HT1080 (cell line): ENCODE data around the gene ASB3. TPM values are rescaled to one million over a fixed set of nuclear protein-coding genes. Genes with fewer than 3 reads are reported as not detected.
"Not testable (repeated sequence)": the region's sequence is repeated elsewhere in the genome, so short reads cannot be mapped to it uniquely, and the experiment has no call there.

ENCODE experiments used
- DNase-seq: peaks from one replicate; pipeline ENCODE4 v3.0.0-alpha.2; 2015; ENCODE audit warnings: low read depth
- total RNA-seq: library from RNA; depleted of rRNA; stranded (reverse); fragments of >200 nt; shearing (Covaris generic); gene quantifications from 2 replicates; pipeline ENCODE4 v1.2.3, GENCODE V29; 2014

Gene ASB3
- total RNA-seq, 1 experiment from 2014 or later, result 16.4 TPM

DNA sequence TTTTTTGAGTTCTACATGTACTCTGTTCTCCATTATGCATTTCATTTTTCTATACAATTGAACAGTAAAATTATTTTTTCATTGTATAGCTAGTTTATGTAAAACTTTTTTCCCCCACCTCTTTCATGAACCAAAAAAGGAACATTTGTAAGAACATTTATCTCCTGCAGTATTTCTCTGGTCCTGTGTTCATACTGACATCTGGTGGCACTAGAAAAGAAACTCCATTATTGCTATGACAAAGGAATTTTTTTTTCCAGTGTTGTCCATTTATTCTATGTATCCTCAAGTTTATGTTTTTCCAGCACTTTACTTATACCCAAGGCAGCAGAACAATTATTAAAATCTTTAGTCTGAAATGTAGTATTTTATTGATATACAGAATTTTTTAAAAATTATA lies 46.6 kb downstream of the ASB3 start:
- DNase-seq, result no peak

DNA sequence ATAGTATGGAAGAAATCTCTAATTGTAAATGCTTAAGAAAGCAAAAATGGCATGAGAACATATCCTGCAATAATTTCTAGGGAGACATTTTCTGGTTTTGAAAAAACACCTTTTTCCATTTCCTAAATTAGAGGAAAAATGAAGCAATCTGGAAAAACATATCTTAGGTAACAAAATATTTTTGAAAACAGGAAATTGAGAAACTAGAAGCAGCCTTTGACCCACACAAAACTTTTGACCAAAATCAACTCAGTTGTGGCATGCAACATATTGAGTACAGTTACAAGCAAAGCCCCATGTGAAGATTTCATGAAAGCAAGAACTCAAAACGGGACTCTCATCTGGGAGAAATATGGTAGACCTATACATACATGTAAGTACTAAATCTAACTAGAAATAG lies 47.7 kb downstream of the ASB3 start:
- DNase-seq, result no peak

DNA sequence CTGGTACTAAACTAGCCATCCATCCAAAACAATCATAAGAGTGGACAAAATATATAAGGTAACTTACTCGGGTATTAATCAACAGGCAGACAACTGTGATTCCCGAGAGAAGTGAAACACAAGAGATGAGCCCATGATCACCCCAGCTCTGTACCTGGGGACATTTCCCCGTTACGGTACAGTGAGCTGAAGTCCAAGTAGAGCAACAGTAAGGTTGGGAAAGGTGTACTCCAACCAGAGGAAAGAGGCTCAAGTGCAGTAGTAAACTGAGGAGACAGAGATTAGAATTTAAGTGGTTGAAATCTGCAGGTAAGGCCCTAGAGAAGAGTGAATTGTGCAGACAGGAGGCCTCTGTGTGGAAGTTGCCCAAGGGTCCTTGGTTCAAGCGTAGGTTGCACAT lies 49.7 kb downstream of the ASB3 start:
- no peak for DNase-seq

DNA sequence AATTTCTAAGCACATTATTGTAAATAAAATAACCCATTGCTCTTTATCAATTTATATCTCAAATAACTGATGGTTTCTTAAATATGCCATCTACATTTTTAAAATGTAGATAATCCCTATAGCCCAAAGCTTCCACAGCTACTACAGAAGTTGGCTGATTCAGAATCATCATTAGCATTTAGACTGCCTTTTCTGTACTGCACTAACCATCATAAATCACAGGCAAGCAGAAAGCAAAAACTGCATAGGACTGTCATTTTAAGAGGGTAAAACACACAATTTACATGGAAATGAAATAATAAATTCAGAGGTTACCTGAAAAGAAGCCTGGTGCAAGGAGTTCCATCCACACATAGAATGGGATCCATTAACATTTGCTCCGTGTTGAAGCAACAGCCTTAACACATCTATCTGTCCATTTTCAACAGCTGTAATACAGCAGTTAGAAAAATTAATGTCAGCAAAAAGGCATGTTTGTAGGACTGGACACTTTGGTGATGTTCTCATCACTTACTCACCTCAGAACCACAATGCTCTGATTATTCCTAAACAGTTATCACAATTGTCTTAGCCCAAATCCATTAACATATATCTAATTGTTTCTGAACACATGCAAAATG lies 57.5 kb downstream of the ASB3 start:
- DNase-seq, result no peak

DNA sequence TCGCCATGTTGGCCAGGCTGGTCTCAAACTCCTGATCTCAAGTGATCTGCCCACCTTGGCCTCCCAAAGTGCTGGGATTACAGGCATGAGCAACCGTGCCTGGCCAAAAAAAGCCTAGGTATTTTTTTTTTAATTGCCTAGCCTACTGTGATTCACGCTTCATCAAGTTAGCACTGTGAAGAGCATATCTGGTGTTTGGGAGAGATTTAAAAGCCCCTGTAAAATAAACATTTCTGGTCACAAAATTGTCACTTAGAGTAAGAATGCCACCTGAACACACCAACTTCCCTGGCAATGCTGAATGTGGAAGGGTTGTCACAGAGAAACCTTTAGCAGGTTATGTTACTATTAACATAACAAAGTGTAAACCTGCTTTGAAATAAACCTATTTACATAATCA lies 58.8 kb downstream of the ASB3 start:
- DNase-seq, result no peak

DNA sequence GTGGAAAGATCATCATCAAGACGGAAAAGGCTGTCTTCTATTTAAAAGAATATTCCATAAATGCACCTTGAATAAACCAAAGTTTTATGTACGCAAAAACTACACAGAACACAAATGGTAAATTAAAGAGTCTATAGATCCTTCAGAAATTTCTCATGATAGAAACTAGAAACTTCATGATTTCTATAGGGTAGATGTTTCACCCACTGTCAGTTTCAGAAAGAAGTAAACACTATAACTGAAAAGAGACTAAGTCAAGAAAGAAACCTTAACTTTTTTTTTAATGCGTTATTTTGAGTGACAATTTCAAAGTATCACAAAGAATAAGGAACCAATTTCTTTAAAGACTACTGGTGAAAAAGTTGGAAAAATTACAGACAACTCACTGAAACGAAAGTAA lies 61.1 kb downstream of the ASB3 start:
- no peak for DNase-seq

DNA sequence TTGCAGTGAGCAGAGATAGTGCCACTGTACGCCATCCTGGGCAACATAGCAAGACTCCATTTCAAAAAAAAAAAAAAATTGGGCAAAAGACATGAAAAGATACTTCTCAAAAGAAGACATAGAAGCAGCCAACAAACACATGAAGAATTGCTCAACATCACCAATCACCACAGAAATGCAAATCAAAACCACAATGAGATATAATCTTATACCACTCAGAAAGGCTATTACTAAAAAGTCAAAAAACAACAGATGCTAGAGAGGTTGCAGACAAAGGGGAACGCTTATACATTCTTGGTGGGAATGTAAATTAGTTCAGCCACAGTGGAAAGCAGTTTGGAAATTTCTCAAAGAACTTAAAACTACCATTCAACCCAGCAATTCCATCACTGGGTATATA lies 62.2 kb downstream of the ASB3 start:
- DNase-seq, result no peak

DNA sequence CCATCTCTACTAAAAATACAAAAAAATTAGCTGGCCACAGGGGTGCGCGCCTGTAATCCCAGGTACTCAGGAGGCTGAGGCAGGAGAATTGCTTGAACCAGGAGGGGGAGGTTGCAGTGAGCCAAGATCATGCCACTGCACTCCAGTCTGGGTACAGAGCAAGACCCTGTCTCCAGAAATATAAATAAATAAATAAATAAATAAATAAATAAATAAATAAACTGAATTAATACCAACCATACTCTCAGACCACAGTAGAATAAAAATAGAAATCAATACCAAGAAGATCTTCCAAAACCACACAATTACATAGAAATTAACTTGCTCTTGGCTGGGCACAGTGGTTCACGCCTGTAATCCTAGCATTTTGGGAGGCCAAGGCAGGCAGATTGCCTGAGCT lies 65.8 kb downstream of the ASB3 start:
- not testable (repeated sequence) for DNase-seq

DNA sequence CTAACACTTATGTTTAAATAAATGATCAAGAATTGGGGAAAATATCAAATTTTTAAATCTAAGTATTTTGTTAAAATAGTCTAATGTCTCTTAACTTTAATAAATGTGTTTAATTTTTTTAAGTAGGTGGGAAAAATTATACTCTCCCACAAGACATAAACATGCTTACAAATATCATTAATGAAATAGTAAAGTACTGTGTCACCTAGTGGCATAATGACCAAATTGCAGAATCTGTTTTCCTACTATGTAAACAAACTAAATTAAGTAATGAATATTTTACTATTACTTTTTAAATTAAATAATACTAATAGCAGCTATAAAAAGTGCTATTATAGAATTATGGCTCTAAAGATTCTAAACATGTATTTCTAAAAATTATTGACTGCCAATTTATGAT lies 71.2 kb downstream of the ASB3 start:
- DNase-seq, result no peak

DNA sequence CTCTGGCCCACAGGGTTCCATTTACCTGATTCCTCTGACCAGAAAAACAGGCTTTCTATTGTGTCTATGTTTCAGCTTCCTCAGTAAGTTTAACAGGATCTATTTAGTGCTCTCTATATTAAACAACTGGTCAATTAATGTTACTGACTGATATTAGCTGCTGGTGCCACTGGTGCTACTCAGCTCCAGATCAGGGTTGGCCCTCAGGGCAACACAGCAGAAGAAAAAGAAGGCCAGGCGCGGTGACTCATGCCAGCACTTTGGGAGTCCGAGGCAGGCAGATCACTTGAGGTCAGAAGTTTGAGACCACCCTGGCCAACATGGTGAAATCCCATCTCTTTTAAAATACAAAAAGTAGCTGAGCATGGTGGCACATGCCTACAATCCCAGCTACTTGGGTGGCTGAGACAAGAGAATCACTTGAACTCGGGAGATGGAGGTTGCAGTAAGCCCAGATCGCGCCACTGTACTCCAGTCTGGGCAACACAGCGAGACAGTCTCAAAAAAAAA lies 75.4 kb downstream of the ASB3 start:
- no peak for DNase-seq

DNA sequence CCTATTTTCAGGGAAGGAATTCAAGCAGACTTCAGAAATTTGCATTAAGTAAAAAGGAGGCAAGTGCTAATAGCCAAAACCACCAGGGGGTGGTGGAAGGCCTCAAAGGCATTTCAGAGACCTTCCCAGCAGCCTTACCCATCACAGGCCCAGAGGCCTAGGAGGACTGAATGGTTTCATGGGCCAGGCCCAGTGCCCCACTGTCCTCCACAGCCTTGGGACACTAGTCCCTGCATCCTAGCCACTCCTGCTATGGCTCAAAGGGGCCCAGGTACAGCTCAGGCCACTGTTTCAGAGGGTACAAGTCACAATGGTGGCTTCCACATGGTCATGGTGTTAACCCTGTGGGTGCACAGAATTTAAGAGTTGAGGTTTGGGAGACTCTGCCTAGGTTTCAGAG lies 77.8 kb downstream of the ASB3 start:
- no peak for DNase-seq

DNA sequence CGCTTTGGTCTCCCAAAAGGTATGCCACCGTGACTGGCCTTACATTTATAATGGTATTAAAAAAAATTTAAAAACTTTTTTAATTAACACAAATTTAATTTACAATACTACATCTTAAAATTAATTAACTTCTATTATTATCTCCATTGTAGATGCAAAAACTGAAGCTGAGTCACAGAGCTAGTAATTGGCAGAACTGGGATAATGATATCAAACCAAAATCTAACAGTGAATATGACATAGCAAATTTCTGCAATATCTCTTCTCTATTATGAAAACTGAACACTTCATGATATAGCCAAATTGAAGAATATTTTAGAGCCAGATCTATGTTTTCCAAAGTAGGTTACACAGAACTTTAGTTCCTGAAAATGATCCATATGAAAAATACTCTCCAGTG lies 85.5 kb downstream of the ASB3 start:
- no peak for DNase-seq

DNA sequence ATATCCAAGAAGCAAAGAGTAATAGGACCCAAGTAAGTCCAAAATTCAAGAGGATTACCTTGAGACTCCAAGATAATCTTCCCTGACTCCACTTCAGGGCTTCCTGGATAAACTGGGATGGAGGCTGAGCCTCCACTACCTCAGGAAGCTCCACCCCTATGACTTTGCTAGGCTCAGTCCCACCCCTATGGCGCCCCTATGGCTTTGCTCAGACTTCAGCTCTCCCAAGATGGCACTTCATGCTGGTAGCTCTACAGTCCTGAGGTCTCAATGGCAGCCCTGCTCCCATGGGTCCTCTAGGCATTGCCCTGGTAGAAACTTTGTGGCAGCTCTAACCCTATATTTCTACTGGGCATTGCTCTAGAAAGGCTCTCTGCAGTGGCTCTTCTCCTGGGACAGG lies 89.1 kb downstream of the ASB3 start:
- DNase-seq, result no peak

DNA sequence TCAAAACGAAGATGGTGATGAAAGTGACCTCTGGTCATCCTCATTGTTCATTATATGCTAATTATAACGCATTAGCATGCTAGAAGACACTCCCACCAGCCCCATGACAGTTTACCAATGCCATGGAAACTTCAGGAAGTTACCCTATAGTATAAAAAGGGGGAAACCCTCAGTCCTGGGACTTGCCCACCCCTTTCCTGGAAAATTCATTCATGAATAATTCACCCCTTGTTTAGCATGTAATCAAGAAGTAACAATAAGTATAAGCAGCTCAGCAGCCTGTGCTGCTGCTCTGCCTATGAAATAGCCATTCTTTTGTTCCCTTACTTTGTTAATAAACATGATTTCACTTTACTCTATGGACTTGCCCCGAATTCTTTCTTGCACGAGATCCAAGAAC lies 89.7 kb downstream of the ASB3 start:
- DNase-seq, result no peak

DNA sequence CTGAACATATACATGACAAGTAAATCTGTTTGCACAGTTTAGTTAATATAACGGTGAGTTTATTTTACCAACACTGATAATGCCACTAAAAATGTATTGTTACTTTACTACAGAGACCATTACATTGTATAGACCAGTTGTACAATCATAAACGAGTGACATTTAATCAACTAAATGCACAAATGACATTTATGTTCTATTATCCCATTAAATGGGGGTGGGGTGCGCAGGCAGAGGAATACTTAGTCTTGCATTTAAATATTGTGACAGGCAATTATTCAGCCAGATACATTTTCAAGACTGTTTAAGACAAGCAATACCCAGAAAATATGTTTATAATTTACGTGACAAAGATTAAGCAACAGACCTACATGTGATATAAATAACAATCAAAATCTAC lies 91.2 kb downstream of the ASB3 start:
- DNase-seq, result no peak

DNA sequence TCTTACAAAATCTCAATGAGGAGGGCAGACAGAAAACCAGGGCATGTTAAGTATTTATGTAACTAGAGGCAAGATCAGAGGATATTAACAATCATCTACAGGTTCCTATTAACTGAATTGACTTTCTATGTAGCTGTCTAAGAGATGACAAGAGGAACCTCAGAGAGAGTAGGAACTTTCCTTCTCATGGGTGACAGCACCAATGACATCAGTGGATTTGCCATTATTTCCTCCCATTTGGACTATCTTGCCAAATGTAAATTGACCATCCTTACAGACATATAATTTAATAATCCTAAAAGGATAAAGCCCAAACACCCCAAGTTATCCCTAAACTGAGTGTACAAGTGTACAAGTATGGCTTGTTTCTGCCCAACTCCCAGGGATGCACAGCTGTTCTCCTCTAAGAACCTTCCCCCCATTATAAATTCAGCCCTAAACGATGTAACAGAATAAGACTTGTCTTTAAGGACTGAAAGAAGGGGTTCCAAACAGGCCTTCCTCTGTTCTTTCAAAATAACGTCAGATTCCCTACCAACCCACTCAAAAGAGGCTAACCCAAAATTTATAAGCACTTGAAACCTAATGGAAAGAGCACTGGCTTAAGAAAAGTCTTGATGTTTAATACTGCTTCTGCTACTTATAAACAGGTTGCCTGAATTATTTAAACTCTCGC lies 92.5 kb downstream of the ASB3 start:
- DNase-seq, result no peak

DNA sequence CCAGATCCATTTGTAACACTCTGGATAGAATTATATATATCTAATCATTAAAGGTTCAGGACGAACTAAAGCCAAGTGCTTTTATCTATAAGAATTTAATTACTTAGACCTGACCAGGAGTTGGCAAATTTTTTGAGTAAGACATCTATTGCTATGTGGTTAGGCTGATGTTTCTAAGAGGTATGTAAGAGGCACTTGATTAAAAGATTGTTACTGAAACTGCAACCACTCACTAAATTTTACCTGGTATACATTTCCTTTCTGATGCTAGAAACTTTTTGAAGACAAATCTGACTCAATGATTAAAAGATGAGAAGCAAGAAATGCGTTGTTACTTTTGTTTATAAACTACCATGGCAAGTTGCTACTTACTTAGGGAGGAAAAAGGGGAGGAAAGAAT lies 95.9 kb downstream of the ASB3 start:
- no peak for DNase-seq

DNA sequence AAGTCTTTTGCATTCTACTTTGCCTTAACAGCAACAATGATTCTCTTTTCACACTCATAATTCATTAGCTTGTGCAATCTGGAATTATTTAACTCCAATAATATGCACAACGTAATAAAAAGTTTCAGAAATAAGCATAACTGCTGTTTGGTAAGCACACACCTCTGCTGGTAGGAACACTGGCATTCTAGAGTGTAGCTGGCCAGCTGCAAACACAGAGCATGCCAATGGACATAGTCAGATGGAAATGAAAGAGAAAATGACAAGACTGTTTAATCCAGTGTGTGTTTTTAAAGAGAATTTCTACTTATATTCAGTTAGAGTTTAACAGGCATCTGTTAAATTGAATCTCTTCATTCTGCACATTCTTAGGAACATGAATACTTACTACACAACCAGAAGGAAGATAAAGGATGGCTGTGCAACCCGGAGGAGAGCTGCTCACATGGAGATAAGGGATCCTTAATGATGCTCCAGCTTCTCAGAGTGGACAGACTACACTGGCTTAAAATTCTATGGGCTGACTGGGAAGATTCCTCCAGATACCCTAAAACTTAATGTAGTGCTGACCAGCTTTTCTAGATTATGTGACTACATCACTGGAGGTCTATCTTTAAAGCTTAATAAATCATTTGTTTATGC lies 113.8 kb downstream of the ASB3 start:
- DNase-seq, result no peak

DNA sequence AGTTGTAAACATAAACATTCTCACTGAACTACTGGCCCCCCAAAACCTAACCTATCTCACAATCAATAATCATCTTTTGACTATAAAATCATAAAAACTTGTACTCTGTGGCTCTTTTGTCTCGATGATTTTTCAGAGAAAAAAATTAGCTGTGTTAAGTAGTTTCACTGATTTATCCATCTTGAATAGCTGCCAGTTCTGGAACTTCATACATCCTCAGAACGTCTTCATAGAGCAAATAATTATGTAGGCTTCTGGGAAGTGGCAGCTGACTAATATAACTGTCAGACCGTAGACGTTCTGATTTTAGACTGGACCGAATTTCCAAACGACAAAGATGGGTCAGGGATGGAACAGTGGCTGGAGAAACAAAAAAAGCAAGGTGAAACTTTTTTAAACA lies 116.4 kb downstream of the ASB3 start:
- no peak for DNase-seq

DNA sequence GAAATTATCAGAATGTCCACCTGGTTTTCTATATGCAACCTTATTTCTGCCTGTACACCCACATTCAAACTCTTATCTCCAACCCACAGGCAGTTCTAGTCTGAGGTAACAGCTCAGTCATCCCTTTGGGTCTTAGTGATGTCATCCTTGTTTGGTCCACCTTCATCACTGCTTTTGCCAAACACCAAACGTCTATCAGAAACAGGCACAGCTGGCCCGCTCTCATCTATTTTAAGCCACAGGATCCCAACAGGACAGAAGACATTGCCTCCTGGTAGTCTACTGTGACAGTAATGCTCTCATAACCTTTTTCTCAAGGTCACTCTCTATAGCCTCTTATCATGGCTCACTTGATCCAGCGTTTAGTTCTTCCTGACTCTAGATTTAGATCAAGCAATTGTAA lies 118.1 kb downstream of the ASB3 start:
- DNase-seq, result no peak

DNA sequence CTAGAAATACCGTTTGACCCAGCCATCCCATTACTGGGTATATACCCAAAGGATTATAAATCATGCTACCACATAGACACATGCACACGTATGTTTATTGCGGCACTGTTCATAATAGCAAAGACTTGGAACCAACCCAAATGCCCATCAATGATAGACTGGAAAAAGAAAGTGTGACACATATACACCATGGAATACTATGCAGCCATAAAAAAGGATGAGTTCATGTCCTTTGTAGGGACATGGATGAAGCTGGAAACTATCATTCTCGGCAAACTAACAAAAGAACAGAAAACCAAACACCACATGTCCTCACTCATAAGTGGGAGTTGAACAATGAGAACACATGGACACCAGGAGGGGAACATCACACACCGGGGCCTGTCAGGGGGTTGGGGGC lies 119.6 kb downstream of the ASB3 start:
- not testable (repeated sequence) for DNase-seq

DNA sequence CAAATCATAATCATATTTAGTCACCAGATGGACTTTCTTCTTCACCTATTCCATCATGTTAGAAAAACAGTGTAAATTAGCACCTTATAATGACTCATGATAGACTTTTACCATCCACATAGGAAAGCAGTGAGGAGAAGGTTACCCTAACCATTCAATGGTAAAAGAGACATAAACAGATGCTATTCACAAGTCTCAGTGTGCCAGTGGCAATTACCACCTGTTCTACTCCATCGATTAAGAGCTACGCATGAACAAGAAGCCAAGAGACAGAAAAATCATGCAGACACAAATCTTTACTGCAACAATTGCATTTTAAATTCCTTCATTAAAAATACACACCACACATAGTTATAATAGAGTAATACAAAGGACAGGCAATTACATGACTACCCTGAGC lies 125.9 kb downstream of the ASB3 start:
- DNase-seq, result no peak

DNA sequence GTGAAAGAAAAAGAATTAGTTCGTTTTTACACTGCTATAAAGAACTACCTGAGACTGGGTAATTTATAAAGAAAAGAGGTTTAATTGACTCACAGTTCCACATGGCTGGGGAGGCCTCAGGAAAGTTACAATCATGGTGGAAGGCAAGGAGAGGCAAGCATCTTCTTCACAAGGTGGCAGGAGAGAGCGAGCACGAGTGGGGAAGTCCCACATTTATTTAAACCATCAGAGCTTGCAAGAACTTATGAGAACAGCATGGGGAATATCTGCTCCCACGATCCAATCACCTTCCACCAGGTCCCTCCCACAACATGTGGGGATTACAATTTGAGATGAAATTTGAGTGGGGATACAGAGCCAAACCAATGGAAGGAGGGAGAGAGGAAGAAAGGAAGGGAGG lies 128.3 kb downstream of the ASB3 start:
- not testable (repeated sequence) for DNase-seq
